C4-2B (cell line): Measurements from ENCODE around the gene LTO1.

Source experiments
- H3K27ac ChIP-seq: fragments of 450-650 bp; 2 replicates; pipeline ENCODE4 v1.5.1; 2017
- ZFX ChIP-seq: fragments of 450-650 bp; IDR thresholded peaks from 2 replicates; pipeline ENCODE4 v1.6.1; 2017
- TF ChIP-seq, protein P1 (sequence below): fragments of 450-650 bp; conservative IDR thresholded peaks from 2 replicates; pipeline ENCODE4 v1.5.1; 2017; ENCODE audit warnings: mild to moderate bottlenecking

LTO1 gene

DNA sequence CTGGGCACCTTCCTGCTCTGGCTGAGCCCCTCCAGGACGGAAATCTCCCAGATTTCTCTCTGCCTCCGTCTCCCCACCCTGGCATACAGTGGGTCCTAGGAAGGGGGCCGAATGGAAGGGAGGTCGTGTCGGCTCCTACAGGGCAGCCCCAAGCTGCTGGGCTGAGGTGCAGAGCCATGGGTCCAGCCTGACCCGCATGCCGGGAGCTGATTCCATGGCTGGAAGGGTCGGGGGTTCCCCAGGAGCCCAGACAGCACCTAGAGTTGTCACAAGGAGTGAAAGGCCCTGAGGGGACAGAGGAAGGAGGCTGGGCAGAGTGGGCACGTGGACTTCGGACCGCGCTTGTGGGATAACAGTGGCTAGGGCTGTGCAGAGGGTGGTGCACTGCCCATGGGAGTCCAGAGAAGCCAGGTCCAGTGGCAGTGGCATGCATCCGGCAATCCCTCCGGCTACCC is 17.7 kb downstream of the LTO1 start:
- TF ChIP-seq ZFX, result no peak
- TF ChIP-seq, protein P1, sequence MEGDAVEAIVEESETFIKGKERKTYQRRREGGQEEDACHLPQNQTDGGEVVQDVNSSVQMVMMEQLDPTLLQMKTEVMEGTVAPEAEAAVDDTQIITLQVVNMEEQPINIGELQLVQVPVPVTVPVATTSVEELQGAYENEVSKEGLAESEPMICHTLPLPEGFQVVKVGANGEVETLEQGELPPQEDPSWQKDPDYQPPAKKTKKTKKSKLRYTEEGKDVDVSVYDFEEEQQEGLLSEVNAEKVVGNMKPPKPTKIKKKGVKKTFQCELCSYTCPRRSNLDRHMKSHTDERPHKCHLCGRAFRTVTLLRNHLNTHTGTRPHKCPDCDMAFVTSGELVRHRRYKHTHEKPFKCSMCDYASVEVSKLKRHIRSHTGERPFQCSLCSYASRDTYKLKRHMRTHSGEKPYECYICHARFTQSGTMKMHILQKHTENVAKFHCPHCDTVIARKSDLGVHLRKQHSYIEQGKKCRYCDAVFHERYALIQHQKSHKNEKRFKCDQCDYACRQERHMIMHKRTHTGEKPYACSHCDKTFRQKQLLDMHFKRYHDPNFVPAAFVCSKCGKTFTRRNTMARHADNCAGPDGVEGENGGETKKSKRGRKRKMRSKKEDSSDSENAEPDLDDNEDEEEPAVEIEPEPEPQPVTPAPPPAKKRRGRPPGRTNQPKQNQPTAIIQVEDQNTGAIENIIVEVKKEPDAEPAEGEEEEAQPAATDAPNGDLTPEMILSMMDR, result no peak
- peak overlapping the region; percentile 83; the same call in 1 of the 2 replicates for H3K27ac ChIP-seq

DNA sequence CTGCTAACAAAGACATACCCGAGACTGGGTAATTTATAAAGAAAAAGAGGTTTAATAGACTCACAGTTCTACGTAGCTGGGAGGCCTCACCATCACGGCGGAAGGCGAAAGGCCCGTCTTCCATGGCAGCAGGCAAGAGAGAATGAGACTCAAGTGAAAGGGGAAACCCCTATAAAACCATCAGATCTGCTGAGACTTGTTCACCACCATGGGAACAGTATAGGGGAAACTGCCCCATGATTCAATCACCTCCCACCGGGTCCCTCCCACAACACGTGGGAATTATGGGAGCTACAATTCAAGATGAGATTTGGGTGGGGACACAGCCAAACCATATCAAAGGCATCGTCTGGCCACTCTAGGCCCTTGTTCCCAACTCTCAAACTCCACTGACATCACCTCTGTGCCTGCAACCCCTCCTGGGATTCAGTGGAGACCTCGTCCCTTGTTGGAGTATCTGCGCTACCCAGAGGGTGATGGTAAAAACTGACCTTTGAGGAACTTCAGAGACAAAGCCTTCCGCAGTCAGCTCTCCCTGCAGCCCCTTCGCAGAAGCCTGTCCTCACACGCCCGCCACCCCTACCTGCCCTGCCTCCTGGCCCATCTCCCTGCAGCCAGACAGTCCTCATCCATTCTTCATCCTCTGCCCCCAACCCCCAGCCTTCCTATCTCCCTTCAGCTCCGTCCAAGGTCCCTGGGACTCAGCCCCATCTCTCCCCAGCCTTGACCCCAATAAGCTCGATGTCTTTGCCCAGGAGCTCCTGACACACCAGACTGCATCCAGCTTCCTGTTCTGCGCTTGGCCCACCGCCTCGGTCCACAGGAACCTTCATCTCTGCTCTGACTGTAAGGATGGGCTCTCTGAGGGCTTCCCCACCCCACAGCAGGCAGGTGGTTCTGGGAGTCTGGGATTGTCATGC is 18.4 kb downstream of the LTO1 start:
- TF ChIP-seq, protein P1, result no peak
- no peak for TF ChIP-seq ZFX
- H3K27ac ChIP-seq, result peak overlapping the region; percentile 83

DNA sequence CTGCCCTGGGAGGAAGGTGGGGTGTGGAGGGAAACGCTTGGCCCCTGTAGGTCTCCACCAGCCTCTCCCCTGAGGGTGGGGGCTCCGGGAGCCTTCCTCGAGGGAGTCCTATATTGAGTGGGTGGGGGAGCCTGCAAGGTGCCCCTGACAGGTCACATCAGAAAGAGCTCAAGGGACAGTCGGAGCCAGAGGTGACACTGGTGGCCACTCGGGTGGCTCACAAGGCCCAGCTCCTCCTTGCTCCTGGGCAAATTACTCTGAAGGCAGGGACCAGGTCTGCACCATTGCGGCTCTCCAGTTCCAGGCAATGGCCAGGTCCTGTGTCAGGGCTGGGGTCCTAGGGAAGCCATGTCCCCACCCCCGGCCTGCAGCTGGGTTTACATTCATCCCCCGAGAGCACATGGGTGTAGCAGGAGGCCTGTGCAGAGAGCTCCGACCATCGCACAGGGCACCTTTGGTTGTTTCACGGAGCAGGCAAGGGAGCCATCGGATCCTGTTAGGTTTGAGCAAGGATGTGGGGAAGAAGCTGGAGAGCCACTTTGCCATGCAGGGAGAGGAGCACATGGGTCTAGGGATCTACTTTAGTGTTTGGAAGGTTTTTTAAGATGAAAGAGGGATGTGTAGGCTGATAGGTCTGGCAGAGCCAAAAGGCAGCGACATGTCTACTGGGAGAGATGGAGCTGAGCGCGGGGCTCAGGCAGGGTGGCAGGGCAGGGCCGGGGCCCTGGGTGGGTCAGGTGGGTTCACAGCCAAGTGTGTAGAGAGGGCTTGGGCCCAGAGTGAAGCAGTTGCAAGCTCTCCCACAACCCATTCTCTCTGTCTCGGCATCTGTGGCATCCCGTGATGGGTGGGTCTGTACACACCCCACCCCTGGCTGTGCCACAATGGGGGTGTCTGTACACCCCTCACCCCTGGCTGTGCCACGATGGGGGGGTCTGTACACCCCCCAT is 19.4 kb downstream of the LTO1 start:
- TF ChIP-seq ZFX, result no peak
- TF ChIP-seq, protein P1, result no peak
- peak overlapping the region; percentile 83 for H3K27ac ChIP-seq

DNA sequence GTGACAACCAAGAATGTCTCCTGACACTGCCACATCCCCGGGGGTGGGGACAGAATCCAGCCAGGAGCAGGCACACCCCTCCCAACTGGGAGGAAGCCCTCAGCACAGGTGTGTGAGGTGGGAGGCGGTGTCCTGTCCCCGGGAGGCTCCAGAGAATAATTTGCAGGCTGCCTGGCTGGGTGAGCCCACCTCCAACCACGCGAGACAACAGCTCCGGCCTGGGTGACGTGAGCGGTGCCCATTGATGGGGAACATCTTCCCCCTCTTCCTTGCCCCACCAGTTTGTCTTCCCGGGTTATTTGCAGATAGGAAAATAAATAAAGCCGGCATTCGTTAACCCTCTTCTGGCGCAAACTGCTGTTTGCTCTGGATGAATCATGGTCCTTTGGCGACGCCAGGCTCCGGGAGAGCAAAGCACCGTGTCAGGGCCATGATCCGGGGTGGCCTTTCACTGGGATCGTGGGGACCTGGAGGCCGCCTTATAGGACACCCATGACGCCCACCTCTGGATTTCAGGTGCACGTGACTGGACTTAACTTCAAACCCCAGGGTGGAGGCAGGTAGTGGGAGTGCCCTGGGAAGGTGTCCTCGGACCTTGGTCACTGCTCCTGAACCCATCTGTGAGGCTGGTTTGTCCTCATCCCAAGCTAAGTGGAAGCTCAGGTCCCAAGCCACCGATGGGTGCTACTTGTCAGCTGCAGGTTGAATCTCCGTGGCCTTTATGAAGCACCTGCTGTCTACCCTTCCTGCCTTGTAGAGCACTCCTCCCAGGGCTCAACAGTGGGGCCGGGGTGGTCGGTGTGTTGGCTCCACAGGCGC is 20.3 kb downstream of the LTO1 start:
- TF ChIP-seq, protein P1, result no peak
- TF ChIP-seq ZFX, result no peak
- H3K27ac ChIP-seq, result peak overlapping the region; percentile 83

DNA sequence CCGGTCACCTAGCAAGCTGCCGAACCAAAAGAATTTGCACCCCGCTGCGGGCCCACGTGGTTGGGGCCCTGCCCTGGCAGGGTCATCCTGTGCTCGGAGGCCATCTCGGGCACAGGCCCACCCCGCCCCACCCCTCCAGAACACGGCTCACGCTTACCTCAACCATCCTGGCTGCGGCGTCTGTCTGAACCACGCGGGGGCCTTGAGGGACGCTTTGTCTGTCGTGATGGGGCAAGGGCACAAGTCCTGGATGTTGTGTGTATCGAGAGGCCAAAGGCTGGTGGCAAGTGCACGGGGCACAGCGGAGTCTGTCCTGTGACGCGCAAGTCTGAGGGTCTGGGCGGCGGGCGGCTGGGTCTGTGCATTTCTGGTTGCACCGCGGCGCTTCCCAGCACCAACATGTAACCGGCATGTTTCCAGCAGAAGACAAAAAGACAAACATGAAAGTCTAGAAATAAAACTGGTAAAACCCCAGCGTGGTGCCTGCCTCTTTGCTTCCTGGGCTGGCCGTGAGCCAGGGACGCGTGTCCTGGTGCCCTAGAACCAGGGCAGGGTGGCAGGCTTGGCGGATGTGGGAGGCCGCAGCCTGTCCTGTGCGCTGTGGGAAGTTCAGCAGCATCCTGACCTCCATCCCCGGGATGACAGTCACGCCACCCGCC is 21.0 kb downstream of the LTO1 start:
- TF ChIP-seq, protein P1, result no peak
- no peak for TF ChIP-seq ZFX
- peak overlapping the region; percentile 83 for H3K27ac ChIP-seq

DNA sequence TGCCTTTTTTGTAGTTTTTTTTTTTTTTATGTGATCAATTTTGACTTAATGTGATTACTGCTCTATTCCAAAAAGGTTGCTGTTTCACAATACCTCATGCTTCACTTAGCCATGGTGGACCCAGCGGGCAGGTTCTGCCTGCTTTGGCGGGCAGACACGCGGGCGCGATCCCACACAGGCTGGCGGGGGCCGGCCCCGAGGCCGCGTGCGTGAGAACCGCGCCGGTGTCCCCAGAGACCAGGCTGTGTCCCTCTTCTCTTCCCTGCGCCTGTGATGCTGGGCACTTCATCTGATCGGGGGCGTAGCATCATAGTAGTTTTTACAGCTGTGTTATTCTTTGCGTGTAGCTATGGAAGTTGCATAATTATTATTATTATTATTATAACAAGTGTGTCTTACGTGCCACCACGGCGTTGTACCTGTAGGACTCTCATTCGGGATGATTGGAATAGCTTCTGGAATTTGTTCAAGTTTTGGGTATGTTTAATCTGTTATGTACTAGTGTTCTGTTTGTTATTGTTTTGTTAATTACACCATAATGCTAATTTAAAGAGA is 21.7 kb downstream of the LTO1 start:
- TF ChIP-seq, protein P1, result no peak
- no peak for TF ChIP-seq ZFX
- peak overlapping the region; percentile 83 for H3K27ac ChIP-seq
